HCT116 (cell line): Measurements from ENCODE around the gene LAMA4. TPM values are rescaled to one million over a fixed set of nuclear protein-coding genes. Genes with fewer than 3 reads are reported as not detected.

Source experiments
- ATAC-seq: fragments of 200-7000 bp; cut with Tn5 transposase; 2 replicates; pipeline ENCODE4 v1.9.1; 2020; ENCODE audit warnings: mild to moderate bottlenecking, moderate library complexity
- BruUV-seq: library from RNA; stranded (reverse); fragments of 400-500 nt; replicated peaks from 2 replicates; lab custom pipeline; 2021; lab: Mats Ljungman, UMichigan
- CTCF ChIA-PET: fragments of 300-600 bp; sonication (Branson Sonifier 250); formaldehyde crosslinking; loops from one replicate; lab custom pipeline; 2021; ENCODE audit warnings: antibody characterized with exemption; lab: Charles Lee
- POLR2A ChIA-PET: fragments of 300-600, 350-600 bp; sonication (Branson Sonifier 250); formaldehyde crosslinking; loops from one replicate; lab custom pipeline; 2021; ENCODE audit warnings: antibody characterized with exemption; lab: Charles Lee
- RAD21 ChIA-PET, 2 experiments: fragments of 300-600 bp; sonication (Branson Sonifier 250); formaldehyde crosslinking; loops; one replicate each; lab custom pipeline; 2023; ENCODE audit warnings: low total read pairs in 2 of 2; ENCODE audit not compliant: uncharacterized antibody in 2 of 2, unreplicated experiment in 2 of 2, low non-redundant PET in 1 of 2; lab: Charles Lee
- DNase-seq: peaks from one replicate; pipeline ENCODE4 v3.0.0-alpha.2; 2010; ENCODE audit warnings: low read depth, low spot score
- H2AFZ ChIP-seq: fragments of 200-600 bp; shearing (Covaris generic), sonication (generic); 2 replicates; pipeline ENCODE4 v1.6.1; 2017; ENCODE audit warnings: low read depth, mixed run types, mixed read lengths, antibody characterized with exemption, low read length; ENCODE audit not compliant: poor library complexity, severe bottlenecking
- H3K27ac ChIP-seq: 2 replicates; pipeline ENCODE4 v1.5.1; 2012; ENCODE audit warnings: low read depth, low read length
- H3K27me3 ChIP-seq: fragments of 200-600 bp; sonication (generic); 2 replicates; pipeline ENCODE4 v1.6.1; 2016; ENCODE audit warnings: mixed run types, low read length, mixed read lengths; ENCODE audit not compliant: insufficient read depth
- H3K36me3 ChIP-seq, 2 experiments: fragments of 200-500 bp in 1 of 2; fragments of 200-600 bp in 1 of 2; sonication (Bioruptor generic) in 1 of 2; sonication (generic) in 1 of 2; 2 replicates each; pipeline versions ENCODE4 v1.5.1 to v1.6.1; 2014 to 2016; ENCODE audit warnings: low read length in 2 of 2, inconsistent platforms in 1 of 2, mixed read lengths in 1 of 2, mixed run types in 1 of 2; ENCODE audit not compliant: insufficient read depth in 2 of 2, control insufficient read depth in 1 of 2
- H3K4me1 ChIP-seq, 2 experiments: fragments of 200-600 bp in 1 of 2; sonication (generic) in 1 of 2; 2 replicates each; pipeline versions ENCODE4 v1.5.1 to v1.6.1; 2012 to 2017; ENCODE audit warnings: low read length in 2 of 2, inconsistent platforms in 1 of 2, mild to moderate bottlenecking in 1 of 2, mixed read lengths in 1 of 2, mixed run types in 1 of 2, moderate library complexity in 1 of 2; ENCODE audit not compliant: insufficient read depth in 2 of 2, control insufficient read depth in 1 of 2
- H3K4me2 ChIP-seq: fragments of 200-600 bp; sonication (generic); 2 replicates; pipeline ENCODE4 v1.6.1; 2017; ENCODE audit warnings: mixed run types, low read length, mixed read lengths
- H3K4me3 ChIP-seq, 2 experiments: fragments of 200-600 bp in 1 of 2; sonication (generic) in 1 of 2; replicated peaks in 1 of 2; 2 replicates each; pipeline ENCODE4 v1.5.1; 2011 to 2016; ENCODE audit warnings: low read length in 2 of 2, control low read depth in 1 of 2, low read depth in 1 of 2, mild to moderate bottlenecking in 1 of 2, mixed read lengths in 1 of 2, mixed run types in 1 of 2
- H3K79me2 ChIP-seq: fragments of 200-600 bp; sonication (generic); 2 replicates; pipeline ENCODE4 v1.6.1; 2017; ENCODE audit warnings: mild to moderate bottlenecking, mixed run types, low read length, moderate library complexity, mixed read lengths; ENCODE audit not compliant: insufficient read depth
- H3K9ac ChIP-seq: fragments of 200-600 bp; sonication (generic); 2 replicates; pipeline ENCODE4 v1.6.1; 2016; ENCODE audit warnings: low read length, mixed read lengths
- H3K9me2 ChIP-seq: fragments of 200-600 bp; sonication (generic), shearing (Covaris generic); 2 replicates; pipeline ENCODE4 v1.6.1; 2017; ENCODE audit warnings: mixed run types, mild to moderate bottlenecking, moderate library complexity; ENCODE audit not compliant: insufficient read depth
- H3K9me3 ChIP-seq, 2 experiments: fragments of 200-500 bp in 1 of 2; fragments of 200-600 bp in 1 of 2; sonication (Bioruptor generic) in 1 of 2; sonication (generic) in 1 of 2; 2 replicates each; pipeline ENCODE4 v1.6.1; 2014 to 2017; ENCODE audit warnings: low read length in 2 of 2, mixed read lengths in 2 of 2, inconsistent platforms in 1 of 2, low read depth in 1 of 2, mild to moderate bottlenecking in 1 of 2, mixed run types in 1 of 2, moderate library complexity in 1 of 2; ENCODE audit not compliant: control insufficient read depth in 1 of 2, insufficient read depth in 1 of 2
- H4K20me1 ChIP-seq: fragments of 200-600 bp; sonication (generic), shearing (Covaris generic); 2 replicates; pipeline ENCODE4 v1.6.1; 2017; ENCODE audit warnings: mixed run types, mild to moderate bottlenecking, moderate library complexity; ENCODE audit not compliant: insufficient read depth
- CEBPB ChIP-seq: IDR thresholded peaks from 2 replicates; pipeline ENCODE4 v1.6.1; 2012; ENCODE audit warnings: low read depth
- EGR1 ChIP-seq: IDR thresholded peaks from 2 replicates; pipeline ENCODE4 v1.6.1; 2012; ENCODE audit warnings: low read depth
- ELF1 ChIP-seq: IDR thresholded peaks from 2 replicates; pipeline ENCODE4 v1.6.1; 2012; ENCODE audit warnings: low read depth, borderline replicate concordance
- FOSL1 ChIP-seq: IDR thresholded peaks from 2 replicates; pipeline ENCODE4 v1.6.1; 2012; ENCODE audit warnings: low read depth
- JUND ChIP-seq: IDR thresholded peaks from 2 replicates; pipeline ENCODE4 v1.6.1; 2012
- POLR2A ChIP-seq: IDR thresholded peaks from 2 replicates; pipeline ENCODE4 v1.7.0; 2011; ENCODE audit warnings: borderline replicate concordance; ENCODE audit not compliant: insufficient read depth, insufficient read length; ENCODE audit errors: extremely low read depth
- POLR2AphosphoS5 ChIP-seq: IDR thresholded peaks from 2 replicates; pipeline ENCODE4 v1.6.1; 2011; ENCODE audit warnings: mild to moderate bottlenecking, low read depth, low read length, moderate library complexity
- RAD21 ChIP-seq: IDR thresholded peaks from 2 replicates; pipeline ENCODE4 v1.6.1; 2012; ENCODE audit warnings: low read depth, mild to moderate bottlenecking
- SIN3A ChIP-seq: IDR thresholded peaks from 2 replicates; pipeline ENCODE4 v1.6.1; 2012; ENCODE audit warnings: low read depth
- SP1 ChIP-seq: IDR thresholded peaks from 2 replicates; pipeline ENCODE4 v1.6.1; 2012; ENCODE audit warnings: low read depth
- SRF ChIP-seq: IDR thresholded peaks from 2 replicates; pipeline ENCODE4 v1.6.1; 2012; ENCODE audit warnings: low read depth
- TCF7L2 ChIP-seq: IDR thresholded peaks from 2 replicates; pipeline ENCODE4 v1.7.0; 2011; ENCODE audit warnings: borderline replicate concordance, inconsistent platforms; ENCODE audit not compliant: insufficient read depth, insufficient read length; ENCODE audit errors: extremely low read depth
- YY1 ChIP-seq: IDR thresholded peaks from 2 replicates; pipeline ENCODE4 v1.6.1; 2011; ENCODE audit warnings: low read length, low read depth, moderate library complexity, mild to moderate bottlenecking; ENCODE audit not compliant: insufficient replicate concordance; ENCODE audit errors: extremely low read depth
- ZNF274 ChIP-seq: fragments of 200-500 bp; sonication (Bioruptor generic); IDR thresholded peaks from 2 replicates; pipeline ENCODE4 v1.6.1; 2014; ENCODE audit warnings: mild to moderate bottlenecking, low read depth, low read length, inconsistent platforms
- intact Hi-C: fragments of 100-400 bp; cut with micrococcal nuclease; formaldehyde crosslinking; loops from 2 replicates; pipeline ENCODE4 v1.10.0; 2022
- total RNA-seq: library from RNA; stranded (reverse); gene quantifications from one replicate; pipeline ENCODE4 v1.2.1, GENCODE V29; 2021; ENCODE audit not compliant: unreplicated experiment
- TF ChIP-seq, protein P1 (sequence below): IDR thresholded peaks from 2 replicates; pipeline ENCODE4 v1.6.1; 2011; ENCODE audit warnings: mild to moderate bottlenecking, low read length, moderate library complexity; ENCODE audit not compliant: insufficient replicate concordance; ENCODE audit errors: extremely low read depth
- TF ChIP-seq, protein P2 (sequence below): IDR thresholded peaks from 2 replicates; pipeline ENCODE4 v1.6.1; 2012
- TF ChIP-seq, protein P3 (sequence below), 3 experiments: fragments of 200-600 bp in 1 of 3; sonication (generic) in 1 of 3; IDR thresholded peaks in 2 of 3; conservative IDR thresholded peaks in 1 of 3; 2 replicates each; pipeline ENCODE4 v1.5.1; 2012 to 2017; ENCODE audit warnings: low read depth in 2 of 3, low read length in 2 of 3, antibody characterized with exemption in 1 of 3, borderline replicate concordance in 1 of 3, control low read depth in 1 of 3, mild to moderate bottlenecking in 1 of 3, mixed read lengths in 1 of 3, mixed run types in 1 of 3, moderate library complexity in 1 of 3; ENCODE audit not compliant: insufficient read depth in 1 of 3
- TF ChIP-seq, protein P4 (sequence below): IDR thresholded peaks from 2 replicates; pipeline ENCODE4 v1.6.1; 2012; ENCODE audit warnings: low read depth
- TF ChIP-seq, protein P5 (sequence below): IDR thresholded peaks from 2 replicates; pipeline ENCODE4 v1.6.1; 2012

LAMA4 gene
- total RNA-seq, 1 experiment from 2014 or later = 2.2 TPM

DNA sequence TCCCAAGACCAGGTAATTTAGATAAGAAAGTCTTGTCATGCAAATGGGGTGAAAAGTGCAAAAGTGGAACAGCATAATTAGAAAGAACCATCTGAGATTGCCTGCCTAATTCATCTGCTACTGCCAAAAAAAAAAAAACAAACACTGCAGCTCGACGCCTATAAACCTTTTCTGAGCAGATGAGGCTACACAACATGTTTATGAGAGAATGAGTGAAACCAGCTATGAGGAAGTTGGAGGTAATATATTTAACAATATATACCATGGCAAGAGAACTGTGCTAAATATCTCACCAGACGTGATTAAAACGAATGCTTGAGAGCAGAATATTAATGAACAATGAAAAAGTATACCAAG is 50.0 kb downstream of the LAMA4 start:
- intact Hi-C loops = no loop called here
- no TSS peak for BruUV-seq
- TF ChIP-seq SRF (no peak), TCF7L2 (no peak), ZNF274 (no peak), JUND (no peak), SP1 (no peak), EGR1 (no peak), FOSL1 (no peak), ELF1 (no peak), SIN3A (no peak), RAD21 (no peak), YY1 (no peak), CEBPB (no peak), POLR2AphosphoS5 (no peak), POLR2A (no peak)
- TF ChIP-seq, protein P1, sequence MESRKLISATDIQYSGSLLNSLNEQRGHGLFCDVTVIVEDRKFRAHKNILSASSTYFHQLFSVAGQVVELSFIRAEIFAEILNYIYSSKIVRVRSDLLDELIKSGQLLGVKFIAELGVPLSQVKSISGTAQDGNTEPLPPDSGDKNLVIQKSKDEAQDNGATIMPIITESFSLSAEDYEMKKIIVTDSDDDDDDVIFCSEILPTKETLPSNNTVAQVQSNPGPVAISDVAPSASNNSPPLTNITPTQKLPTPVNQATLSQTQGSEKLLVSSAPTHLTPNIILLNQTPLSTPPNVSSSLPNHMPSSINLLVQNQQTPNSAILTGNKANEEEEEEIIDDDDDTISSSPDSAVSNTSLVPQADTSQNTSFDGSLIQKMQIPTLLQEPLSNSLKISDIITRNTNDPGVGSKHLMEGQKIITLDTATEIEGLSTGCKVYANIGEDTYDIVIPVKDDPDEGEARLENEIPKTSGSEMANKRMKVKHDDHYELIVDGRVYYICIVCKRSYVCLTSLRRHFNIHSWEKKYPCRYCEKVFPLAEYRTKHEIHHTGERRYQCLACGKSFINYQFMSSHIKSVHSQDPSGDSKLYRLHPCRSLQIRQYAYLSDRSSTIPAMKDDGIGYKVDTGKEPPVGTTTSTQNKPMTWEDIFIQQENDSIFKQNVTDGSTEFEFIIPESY = no peak
- TF ChIP-seq, protein P2, sequence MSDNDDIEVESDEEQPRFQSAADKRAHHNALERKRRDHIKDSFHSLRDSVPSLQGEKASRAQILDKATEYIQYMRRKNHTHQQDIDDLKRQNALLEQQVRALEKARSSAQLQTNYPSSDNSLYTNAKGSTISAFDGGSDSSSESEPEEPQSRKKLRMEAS = no peak; the same call in 1 of the 2 replicates
- TF ChIP-seq, protein P3, sequence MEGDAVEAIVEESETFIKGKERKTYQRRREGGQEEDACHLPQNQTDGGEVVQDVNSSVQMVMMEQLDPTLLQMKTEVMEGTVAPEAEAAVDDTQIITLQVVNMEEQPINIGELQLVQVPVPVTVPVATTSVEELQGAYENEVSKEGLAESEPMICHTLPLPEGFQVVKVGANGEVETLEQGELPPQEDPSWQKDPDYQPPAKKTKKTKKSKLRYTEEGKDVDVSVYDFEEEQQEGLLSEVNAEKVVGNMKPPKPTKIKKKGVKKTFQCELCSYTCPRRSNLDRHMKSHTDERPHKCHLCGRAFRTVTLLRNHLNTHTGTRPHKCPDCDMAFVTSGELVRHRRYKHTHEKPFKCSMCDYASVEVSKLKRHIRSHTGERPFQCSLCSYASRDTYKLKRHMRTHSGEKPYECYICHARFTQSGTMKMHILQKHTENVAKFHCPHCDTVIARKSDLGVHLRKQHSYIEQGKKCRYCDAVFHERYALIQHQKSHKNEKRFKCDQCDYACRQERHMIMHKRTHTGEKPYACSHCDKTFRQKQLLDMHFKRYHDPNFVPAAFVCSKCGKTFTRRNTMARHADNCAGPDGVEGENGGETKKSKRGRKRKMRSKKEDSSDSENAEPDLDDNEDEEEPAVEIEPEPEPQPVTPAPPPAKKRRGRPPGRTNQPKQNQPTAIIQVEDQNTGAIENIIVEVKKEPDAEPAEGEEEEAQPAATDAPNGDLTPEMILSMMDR (IDR thresholded peaks at IDR 0.05 in 2 of 3, conservative IDR thresholded peaks at IDR 0.05 in 1 of 3; ENCODE audit: borderline replicate concordance in 1 of 3, insufficient read depth in 1 of 3, low read depth in 2 of 3, low read length in 2 of 3) = no peak
- TF ChIP-seq, protein P4, sequence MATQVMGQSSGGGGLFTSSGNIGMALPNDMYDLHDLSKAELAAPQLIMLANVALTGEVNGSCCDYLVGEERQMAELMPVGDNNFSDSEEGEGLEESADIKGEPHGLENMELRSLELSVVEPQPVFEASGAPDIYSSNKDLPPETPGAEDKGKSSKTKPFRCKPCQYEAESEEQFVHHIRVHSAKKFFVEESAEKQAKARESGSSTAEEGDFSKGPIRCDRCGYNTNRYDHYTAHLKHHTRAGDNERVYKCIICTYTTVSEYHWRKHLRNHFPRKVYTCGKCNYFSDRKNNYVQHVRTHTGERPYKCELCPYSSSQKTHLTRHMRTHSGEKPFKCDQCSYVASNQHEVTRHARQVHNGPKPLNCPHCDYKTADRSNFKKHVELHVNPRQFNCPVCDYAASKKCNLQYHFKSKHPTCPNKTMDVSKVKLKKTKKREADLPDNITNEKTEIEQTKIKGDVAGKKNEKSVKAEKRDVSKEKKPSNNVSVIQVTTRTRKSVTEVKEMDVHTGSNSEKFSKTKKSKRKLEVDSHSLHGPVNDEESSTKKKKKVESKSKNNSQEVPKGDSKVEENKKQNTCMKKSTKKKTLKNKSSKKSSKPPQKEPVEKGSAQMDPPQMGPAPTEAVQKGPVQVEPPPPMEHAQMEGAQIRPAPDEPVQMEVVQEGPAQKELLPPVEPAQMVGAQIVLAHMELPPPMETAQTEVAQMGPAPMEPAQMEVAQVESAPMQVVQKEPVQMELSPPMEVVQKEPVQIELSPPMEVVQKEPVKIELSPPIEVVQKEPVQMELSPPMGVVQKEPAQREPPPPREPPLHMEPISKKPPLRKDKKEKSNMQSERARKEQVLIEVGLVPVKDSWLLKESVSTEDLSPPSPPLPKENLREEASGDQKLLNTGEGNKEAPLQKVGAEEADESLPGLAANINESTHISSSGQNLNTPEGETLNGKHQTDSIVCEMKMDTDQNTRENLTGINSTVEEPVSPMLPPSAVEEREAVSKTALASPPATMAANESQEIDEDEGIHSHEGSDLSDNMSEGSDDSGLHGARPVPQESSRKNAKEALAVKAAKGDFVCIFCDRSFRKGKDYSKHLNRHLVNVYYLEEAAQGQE = no peak
- TF ChIP-seq, protein P5, sequence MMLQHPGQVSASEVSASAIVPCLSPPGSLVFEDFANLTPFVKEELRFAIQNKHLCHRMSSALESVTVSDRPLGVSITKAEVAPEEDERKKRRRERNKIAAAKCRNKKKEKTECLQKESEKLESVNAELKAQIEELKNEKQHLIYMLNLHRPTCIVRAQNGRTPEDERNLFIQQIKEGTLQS = no peak
- peak overlapping the region; percentile 68 for H3K4me2 ChIP-seq
- H3K27ac ChIP-seq = no peak overlapping the region; the same call in 1 of the 2 replicates
- no peaks in the 10 kb centered on the region for H3K9me3 ChIP-seq
- peak; percentile 20; the same call in 1 of the 2 replicates for ATAC-seq
- RAD21 ChIA-PET = no interaction called here
- no peak for DNase-seq
- no peaks in the 10 kb centered on the region for H3K79me2 ChIP-seq
- H3K27me3 ChIP-seq = no peaks in the 10 kb centered on the region
- CTCF ChIA-PET = no interaction called here
- no peaks in the 10 kb centered on the region for H4K20me1 ChIP-seq
- H3K4me3 ChIP-seq = peak overlapping the region in 1 of 2 experiments; percentile 35; a peak in 2 of 4 replicates
- peaks cover 3 to 47% of the 10 kb centered on the region in 2 experiments; a peak in 3 of 4 replicates for H3K4me1 ChIP-seq
- H3K36me3 ChIP-seq = no peaks in the 10 kb centered on the region
- H3K9me2 ChIP-seq = no peaks in the 10 kb centered on the region
- POLR2A ChIA-PET = no interaction called here
- peak overlapping the region; percentile 39 for H3K9ac ChIP-seq
- peak overlapping the region; percentile 99 for H2AFZ ChIP-seq
